NCI-H2227 (cell line): ENCODE measurements around the gene ISG15.
"Not testable (repeated sequence)": the region's sequence is repeated elsewhere in the genome, so short reads cannot be mapped to it uniquely, and the experiment has no call there.

Source experiments
- DNase-seq: peaks from one replicate; lab custom pipeline; 2025; ENCODE audit not compliant: unreplicated experiment; lab: John Stamatoyannopoulos, UW

The ISG15 gene

DNA sequence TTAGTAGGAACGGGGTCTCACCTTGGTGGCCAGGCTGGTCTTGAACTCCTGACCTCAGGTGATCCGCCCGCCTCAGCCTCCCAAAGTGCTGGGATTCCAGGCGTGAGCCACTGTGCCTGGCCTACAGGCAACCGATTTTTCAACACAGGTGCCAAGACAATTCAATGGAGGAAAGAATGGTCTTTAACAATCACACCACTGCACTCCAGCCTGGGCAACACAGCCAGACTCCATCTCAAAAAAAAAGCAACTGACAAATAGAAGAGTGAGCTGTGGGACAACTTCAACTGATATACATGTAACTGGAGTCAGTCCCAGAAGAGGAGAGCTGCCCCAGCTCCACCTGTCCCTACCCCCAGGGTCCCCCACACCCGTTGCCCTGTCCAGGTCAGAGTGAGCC is 18.8 kb upstream of the ISG15 start:
- DNase-seq, result not testable (repeated sequence)

DNA sequence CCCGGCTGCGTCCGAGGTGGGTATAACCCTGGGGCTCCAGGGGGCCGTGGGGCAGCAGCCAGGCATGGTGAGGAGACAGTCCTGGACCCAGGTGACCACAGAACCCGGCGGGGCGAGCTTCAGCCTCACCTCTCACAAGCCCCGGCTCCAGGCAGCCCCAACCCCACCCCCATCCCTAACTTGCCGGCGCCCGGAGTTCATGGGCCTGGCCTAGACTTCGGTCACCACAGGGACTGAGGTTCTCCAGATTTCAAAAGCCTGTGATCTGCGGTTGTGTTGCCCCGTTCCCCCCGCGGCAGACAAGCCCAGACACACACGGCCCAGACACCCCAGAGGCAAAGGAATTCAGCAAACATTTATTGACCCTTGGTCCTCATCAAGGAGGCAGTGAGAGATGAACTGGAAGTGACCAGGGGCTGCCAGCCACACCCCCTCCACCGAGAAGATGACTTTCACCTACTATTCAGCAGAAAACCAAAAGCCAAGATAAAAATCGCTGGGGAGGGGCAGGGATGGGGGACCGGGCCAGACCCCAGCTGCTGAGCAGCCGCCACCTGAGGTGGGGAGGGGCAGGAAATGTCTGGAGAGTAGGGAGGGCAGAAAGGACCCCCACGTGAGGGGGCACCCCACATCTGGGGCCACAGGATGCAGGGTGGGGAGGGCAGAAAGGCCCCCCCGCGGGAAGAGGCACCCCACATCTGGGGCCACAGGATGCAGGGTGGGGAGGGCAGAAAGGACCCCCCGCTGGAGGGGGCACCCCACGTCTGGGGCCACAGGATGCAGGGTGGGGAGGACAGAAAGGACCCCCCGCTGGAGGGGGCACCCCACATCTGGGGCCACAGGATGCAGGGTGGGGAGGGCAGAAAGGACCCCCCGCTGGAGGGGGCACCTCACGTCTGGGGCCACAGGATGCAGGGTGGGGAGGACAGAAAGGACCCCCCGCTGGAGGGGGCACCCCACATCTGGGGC is 17.3 kb upstream of the ISG15 start:
- no peak for DNase-seq

DNA sequence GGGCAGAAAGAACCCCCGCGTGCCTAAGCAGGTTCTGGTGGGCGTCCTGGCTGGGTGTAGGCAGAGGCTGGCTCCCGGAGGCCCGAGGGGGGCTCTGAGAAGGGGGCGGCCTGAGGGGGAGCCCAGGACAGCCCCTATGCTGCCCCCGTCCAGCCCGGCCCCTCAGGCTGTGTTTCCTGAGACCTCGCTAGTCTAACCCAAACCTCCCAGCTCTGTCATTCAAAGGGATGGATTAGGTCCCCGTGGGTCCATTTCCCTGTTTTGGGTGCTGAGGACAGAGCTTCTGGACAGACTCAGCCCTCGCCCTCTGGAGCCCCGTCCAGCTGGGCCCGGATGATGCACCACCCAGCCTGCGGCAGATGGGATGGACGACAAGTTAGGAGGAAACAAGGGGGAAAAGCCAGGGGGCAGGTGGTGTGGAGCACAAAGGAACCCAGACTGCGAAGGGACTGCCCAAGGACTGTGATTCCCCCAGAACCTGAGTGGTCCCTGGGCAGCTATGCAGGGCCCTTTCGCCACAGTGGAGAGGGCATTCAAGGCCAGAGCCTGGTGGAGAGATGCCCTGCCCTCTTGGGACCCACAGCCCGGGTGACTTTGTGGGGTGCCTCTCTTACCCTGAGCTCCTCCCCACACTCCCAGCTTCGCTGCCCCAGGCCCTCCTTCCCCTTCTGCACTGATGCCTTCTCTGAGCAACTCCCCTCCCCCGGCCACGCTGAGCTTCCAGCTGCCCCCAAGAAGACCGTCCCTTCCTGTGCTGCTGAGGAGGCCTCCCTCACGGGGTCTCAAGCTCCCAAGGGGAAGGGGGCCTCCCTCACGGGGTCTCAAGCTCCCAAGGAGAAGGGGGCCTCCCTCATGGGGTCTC is 16.2 kb upstream of the ISG15 start:
- DNase-seq, result no peak

DNA sequence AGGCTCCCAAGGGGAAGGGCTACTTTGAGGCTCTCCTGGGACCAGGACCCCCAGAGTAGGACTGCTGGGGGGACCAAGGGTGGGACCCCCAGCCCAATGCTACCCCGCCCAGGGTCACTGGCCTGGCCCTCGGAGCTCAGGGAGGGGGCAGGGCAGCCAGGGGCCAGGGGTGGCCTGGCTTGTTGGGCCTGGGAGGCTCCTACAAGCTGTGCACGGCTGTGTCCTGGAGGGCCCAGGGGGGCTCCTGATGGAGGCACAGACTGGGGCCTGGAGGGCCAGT is 15.6 kb upstream of the ISG15 start:
- DNase-seq, result no peak

DNA sequence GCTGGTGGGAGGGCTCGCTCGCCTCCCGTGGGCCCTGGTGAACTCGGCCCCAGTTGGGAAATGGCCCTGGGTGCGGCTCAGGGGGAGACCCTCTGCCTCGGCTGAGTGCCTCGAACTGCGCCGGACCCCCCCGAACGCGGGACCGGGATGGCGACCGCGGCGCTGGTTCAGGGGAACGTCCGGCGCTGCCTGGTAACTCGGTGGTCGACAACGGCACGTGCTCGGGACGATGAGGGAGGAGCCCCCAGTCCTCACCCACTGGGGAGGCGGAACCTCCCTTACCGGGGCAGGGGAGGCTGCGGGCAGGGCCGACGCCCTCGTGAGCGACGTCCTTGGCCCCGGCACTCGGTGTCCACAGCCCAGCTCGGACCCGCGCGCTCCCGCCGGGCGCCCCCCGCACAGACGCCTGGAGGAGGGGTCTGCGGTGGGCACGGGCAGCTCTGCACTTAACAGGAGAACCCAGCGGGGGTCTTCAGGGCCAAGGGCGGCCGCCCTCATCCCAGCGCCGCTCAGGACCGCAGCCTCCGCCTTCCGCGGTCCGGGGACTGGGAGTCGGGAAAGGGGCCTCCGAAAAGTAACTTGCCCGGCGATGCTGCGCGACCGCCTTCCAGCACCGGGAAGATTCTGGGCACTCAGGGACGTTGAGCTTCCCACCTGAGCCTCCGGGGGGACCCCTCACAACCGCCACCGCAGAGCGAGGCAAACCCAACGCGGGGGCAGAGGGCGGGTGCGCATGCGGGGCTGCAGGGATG is 15.1 kb upstream of the ISG15 start:
- DNase-seq, result peak; percentile 75

DNA sequence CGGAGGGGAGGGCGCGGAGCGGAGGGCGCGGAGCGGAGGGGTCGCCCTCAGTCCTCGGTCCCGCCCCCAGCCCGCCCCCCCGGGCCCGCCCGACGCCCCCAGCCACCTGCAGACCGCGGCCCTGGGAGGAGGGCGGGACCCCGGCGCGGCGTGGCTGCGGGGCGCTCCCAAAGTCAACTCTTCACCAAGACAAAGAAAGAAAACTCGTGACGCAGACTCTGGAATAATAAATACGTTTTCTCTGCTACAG is 14.6 kb upstream of the ISG15 start:
- no peak for DNase-seq

DNA sequence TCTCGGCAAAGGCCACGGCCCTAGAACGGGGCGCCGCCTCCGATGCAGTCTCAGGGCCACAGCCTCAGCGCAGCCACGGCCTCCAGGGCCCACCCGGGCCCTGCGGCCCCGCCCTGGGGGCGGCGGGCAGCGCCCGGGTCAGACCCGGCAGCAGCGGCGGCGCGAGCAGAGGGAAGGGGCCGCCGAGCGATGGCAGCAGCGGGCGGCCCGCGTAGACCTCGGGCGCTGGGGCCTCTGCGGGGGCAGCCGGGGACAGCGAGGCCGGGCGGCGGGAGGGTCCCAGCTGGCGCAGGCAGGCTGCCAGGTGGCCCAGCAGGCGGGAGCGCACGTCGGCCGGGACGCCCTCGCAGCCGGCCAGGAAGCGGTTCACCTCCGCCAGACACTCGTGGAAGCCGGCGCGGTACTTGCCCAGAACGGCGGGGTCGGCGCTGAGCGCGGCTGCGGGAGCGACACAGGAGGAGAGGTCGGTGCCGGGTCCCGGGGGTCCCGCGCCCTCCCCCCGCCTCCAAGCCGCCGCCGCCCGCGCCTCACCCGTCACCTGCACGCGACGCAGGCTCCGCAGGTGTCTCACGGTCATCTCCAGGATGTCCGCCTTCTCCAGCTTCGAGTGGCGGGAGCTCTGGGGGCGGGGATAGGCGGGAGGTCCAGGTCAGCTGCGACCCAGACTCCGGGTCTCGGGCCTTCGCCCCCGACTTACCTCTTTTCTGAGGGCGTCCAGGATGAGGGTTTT is 14.1 kb upstream of the ISG15 start:
- peak; percentile 75 for DNase-seq

DNA sequence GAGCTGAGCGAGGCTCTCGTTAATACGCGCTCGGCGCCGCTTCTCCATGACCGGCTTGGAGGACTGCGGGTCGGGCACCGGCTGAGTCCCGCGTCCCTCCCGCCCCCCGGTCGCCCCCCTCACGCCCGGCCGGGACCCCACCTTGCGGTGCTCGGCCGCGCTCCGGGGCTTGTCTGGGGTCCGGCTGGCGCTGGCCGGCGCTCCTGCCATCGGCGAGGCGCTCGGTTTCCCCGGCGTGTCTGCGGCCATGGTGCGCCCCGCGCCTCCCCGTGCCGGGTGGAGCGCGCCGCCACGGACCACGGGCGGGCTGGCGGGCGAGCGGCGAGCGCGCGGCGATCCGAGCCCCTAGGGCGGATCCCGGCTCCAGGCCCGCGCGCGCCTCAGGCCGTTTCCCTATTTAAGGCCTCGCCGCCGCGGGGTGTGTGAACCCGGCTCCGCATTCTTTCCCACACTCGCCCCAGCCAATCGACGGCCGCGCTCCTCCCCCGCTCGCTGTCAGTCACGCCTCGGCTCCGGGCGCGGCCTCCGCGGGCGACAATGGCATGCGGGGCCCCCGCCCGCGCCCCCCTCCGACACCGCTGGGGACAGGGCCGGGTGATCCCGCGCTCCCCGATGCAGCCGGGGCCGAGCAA is 13.5 kb upstream of the ISG15 start, which contains the start of gene HES4:
Gene HES4 (minus strand): TSS at position 373 of the 632 bp plus-strand sequence. CDS start 124 bp downstream, at position 249.
- peak; percentile 95 for DNase-seq

DNA sequence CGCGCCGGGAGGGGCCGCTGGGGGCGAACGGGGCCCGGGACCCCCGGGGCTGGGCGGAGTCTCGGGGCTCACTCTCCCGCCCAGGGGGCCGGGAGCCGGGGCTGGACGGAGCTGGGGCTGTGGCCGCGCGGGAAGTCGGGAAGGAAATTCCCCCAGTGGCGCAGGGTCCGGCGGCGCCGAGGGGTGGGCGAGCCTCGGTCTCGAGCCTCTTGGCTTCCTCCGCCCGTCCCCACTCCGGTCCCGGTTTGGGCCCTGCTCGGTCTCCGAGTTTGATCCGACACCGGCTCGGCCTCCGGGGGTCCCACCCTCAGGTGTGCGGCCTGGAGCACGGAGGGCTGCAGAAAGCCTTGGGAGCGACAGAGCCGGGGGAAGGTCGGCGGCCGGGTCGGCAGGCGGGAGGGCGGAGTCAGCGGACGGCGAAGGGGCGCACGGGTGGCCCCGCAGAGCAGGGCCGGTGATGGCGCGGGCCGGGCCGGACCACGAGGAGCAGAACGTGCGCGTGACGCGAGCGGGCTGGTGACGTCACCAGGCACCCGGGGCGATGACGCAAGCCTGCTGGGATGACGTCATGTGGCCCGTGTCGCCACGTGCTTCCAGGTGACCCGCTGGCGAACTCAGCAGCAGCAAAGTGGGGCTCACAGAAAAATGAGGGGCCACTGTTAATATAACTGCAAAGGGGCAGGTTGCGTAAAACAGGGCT is 12.8 kb upstream of the ISG15 start:
- DNase-seq, result peak; percentile 95

DNA sequence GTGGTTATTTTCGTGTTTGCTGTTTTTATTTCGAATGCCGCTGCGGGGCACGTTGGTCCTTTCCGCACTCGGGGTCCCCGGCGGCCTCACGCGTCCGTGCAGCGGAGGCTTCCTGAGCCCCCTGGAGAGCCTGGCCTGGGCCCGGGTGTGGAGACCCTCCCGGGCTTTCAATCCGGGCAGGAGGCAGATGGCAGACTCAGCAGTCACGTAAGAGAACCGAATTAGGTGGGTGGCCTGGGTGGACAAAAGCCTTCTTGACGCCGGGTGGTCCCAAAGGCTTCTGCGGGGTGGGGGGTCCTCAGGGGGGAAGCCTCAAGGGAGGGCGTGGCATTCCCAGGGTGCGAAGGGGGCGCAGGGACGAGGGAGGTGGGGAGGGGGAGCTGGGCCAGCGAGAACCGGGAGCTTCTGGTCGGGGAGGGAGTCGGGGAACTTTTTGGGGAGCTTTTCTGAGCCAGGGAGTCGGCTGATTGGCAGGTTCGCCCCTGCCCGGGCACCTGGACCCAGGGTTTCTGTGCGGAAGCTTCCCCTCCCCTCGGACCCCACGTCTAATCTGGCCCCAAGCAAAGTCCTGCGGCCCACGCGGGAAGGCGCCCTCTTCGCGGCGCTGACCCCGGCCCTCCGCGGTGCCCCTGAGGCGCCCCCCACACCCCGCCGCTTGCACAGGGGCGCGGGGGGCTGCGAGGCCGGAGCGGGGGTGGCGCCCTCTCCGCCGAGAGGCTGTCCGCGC is 12.1 kb upstream of the ISG15 start:
- no peak for DNase-seq

DNA sequence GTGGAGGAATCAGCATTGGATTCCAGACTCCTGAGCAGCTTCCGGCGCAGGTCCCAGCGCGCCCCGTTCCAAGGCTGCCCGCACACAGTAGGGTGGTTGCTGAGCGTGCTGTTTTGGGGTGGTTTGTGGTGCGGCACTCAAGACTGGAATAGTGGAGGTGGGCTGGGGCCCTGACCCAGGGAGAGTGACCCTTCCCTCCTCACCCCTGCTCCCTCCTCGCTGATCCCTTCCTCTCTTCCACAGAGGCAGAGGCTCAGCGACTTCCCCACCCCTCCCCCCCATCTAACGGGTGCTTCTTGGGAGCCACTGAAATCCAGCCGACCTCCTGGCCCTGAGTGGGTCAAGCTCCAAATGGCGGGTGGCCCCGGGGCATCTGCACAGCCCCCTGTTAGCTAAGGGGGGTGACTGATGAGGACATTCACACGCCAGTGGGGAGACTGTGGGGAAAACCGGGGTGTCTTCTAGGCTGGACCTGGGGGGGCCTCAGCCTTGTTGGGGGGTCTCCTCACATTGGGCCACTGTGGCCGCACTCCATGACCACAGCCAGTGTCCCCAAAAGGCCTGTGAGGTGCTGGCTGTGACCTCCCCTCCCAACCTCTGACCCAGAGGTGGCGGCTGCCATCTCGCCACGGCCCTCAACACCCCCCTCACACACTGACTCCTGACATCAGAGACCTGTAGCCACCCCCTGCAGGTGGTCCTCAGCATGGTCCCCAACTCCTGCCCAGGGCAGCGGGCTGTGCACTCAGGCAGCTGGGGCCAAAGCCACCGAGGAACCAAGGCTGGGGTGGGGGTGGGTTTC is 9.5 kb upstream of the ISG15 start:
- DNase-seq, result no peak

DNA sequence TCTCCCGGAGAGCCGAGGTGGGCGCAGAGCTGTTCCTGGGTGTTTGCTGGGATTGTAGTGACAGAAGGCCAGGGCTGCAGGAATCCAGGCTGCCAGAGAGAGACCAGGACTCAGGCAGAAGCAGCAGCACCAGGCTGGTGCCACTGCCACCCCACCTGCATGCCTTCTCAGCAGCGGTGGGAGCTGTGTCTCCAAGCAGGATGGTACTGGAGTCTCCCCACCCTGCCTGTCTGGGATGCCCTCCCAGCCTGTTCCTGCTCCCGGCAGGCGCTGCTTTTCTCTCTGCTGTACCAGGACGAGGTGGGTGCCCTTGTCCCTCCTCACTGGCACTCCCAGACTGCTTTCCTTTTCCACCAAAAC is 8.9 kb upstream of the ISG15 start:
- no peak for DNase-seq

DNA sequence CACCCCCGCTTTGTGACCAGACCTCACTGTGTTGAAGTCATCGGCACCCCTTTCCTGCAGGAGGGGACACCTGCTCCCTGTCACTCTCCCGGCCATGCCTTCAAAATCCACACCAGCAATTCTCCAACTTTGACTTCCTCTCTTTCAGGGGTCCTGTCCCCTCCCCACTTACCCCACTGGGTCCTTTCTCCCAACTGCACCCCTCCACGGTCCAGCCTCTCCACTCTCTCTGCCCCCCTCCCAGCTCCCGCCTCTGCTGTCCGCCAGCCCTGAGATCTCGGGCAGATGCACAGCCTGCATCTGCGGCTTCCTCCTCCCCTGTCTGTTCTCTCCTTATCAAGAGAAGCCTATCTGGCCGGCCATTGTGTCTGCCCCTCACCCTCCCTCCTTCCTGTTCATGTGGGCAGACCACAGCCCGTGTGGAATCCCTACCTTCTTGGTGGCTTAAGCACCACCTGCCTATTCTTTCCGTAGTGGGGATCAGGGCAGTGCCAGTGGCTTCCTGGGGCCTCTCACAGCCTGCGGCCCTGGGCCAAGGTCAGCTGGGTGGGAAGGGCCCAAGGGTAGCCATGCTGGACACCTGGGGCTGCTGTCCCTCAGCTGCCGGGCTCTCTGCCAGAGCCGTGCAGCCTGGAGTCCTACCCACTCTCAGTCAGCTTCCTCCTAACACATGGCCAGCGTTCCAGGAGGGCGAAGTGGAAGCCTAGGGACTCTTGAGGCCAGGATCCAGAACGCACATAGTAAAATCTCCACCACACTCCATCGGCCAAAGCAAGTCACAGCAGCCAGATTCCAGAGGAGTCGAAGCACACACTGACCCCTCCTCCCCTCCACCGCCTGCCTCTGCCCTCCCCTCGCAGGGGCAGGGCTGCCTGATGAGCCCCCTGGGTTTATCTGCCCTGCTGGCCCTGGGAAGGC is 8.3 kb upstream of the ISG15 start:
- DNase-seq, result peak; percentile 34

DNA sequence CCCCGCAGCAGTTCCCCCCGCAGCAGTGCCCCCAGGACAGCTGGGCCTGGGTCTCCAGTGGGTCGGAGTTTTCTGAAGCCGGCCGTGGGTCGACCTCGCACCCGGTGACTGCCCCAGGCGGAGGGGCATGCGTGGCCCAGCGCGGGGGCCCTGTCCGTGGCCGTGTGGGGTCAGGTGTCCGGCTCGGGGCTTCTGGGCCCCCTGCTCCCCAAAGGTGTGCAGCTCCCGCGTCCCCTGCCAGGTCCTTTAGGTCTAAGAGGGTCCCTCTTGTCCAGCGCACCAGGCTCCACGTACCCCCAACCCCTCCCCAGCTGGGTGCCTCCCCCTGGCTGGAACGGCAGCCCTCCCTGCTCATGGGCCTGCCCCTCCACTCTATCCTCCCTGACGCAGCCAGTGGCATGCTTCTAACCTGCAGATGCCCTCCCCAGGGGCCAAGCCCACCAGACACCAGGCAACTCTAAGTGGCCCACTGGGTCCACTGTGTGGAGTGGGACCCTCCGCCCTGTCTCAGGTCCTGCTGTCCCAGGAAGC is 7.5 kb upstream of the ISG15 start:
- DNase-seq, result no peak

DNA sequence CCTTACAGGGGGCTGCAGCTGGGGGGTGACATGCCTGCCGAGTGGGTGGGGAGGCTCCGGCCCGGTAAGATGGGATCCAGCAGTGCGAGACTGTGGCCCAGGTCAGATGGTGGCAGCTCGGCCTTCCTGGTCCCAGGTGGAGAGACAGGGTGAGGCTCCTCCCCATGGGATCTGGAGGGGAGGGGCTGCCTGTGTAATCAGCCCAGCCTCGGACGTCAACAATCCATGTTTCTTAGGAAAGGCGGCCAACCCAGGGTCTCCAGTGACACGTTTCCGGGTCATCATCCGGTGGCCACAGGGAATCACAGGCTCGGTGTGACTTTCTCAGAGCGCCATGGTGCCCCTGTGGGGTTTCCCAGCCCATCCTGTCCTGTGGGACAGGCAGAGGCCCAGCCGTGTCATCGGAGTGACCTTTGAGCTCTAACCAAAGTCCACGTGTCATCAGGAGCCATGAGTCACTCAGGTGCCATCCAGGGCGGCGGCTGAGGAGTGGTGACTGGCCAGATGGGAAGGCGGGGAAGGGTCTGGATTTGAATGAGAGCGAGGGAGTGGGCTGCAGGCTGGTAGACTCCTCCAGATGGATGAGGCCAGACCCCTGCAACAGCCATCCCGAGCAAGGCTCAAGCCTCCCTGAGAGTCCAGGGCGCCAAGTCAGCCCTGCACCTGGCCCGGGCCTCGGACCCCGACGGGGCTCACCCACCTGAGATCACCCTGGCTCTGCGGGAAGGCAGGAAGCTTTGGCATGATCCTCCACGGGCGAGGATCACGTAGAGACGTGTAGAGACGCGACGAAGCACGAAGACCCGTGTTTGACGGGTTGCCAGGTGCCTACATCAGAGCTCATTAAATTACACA is 6.8 kb upstream of the ISG15 start:
- no peak for DNase-seq

DNA sequence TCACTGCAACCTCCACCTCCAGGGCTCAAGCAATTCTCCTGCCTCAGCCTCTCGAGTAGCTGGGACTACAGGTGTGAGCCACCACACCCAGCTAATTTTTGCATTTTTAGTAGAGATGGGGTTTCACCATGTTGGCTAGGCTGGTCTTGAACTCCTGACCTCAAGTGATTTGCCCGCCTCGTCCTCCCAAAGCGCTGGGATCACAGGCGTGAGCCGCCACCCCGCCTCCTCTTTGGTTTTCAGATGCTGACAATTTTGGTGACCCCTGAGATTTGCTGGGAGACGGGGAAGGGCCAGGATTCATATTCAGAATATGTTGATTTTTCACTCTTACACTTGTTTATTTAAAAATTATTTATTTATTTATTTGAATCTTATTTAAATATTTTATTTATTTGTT is 3.2 kb upstream of the ISG15 start:
- DNase-seq, result not testable (repeated sequence)
